DOHH2 (cell line): ENCODE data around the gene FBXW12.

Experiments
- CTCF ChIP-seq: fragments of 200-600 bp; sonication (generic); IDR thresholded peaks from one replicate; pipeline ENCODE4 v1.5.1; 2014; ENCODE audit warnings: antibody characterized with exemption, mild to moderate bottlenecking, low read depth, low read length; ENCODE audit not compliant: poor library complexity, severe bottlenecking
- EZH2phosphoT487 ChIP-seq: fragments of 200-600 bp; sonication (generic); IDR thresholded peaks from 2 replicates; pipeline ENCODE4 v1.6.1; 2017; ENCODE audit warnings: borderline replicate concordance, mild to moderate bottlenecking, antibody characterized with exemption, low read length, moderate library complexity, mixed read lengths

GRCh38 chr3:48429317-48429959 is 57.4 kb downstream of the FBXW12 start:
- TF ChIP-seq CTCF (no peak), EZH2phosphoT487 (no peak)
